ENCODE results near the gene DOK6.

DNA sequence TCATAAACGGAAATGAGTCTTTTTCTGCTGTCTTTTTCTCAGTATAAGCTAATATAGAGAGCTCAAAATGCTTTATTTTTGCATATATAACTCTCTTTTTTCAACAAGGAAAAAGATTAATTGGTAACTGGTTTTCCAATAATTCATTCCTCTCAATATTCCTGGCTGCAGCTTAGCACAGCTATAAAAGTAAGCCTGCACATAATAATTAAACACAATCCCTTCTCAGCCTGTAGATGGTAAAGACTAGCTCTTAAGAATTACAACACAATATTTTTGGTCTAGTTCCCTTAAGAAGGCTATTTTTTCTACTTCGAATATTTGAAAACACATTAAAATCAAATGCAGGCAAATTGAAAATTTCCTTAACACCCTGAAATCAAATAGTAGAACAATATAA lies 258.0 kb downstream of the DOK6 start:
- no peak for TF ChIP-seq CTCF (IDR thresholded peaks at IDR 0.05 in 4 of 5, conservative IDR thresholded peaks at IDR 0.05 in 1 of 5)
- no peak for TF ChIP-seq POLR2A (IDR thresholded peaks at IDR 0.05)
